WTC11 (cell line): Measurements from ENCODE around the gene PDE4B. TPM values are rescaled to one million over a fixed set of nuclear protein-coding genes. Genes with fewer than 3 reads are reported as not detected.

ENCODE experiments used
- ATAC-seq: fragments of 200-7000 bp; cut with Tn5 transposase; 2 replicates; pipeline ENCODE4 v1.10.0; 2021; ENCODE audit warnings: mild to moderate bottlenecking, moderate library complexity
- CTCF ChIA-PET: fragments of 300-600 bp; sonication (Branson Sonifier 250); formaldehyde crosslinking; loops from one replicate; lab custom pipeline; 2021; ENCODE audit warnings: antibody characterized with exemption; lab: Charles Lee
- POLR2A ChIA-PET: fragments of 350-600 bp; sonication (Branson Sonifier 250); formaldehyde crosslinking; loops from one replicate; lab custom pipeline; 2021; ENCODE audit warnings: antibody characterized with exemption; lab: Charles Lee
- DNase-seq: peaks from one replicate; pipeline ENCODE4 v3.0.0; 2021; ENCODE audit warnings: low spot score
- H3K27ac Mint-ChIP-seq: 2 replicates; pipeline ENCODE4 v1.8.0; 2021; ENCODE audit warnings: mixed read lengths
- H3K27me3 Mint-ChIP-seq: 2 replicates; pipeline ENCODE4 v1.8.0; 2021; ENCODE audit warnings: low read depth, mild to moderate bottlenecking, moderate library complexity, mixed read lengths
- H3K36me3 Mint-ChIP-seq: 2 replicates; pipeline ENCODE4 v1.8.0; 2021; ENCODE audit warnings: mixed read lengths
- H3K4me1 Mint-ChIP-seq: 2 replicates; pipeline ENCODE4 v1.8.0; 2022; ENCODE audit warnings: mixed read lengths
- H3K4me3 Mint-ChIP-seq: 2 replicates; pipeline ENCODE4 v1.8.0; 2021; ENCODE audit warnings: mild to moderate bottlenecking, moderate library complexity, mixed read lengths
- H3K9me3 Mint-ChIP-seq: 2 replicates; pipeline ENCODE4 v1.8.0; 2021; ENCODE audit warnings: mixed read lengths
- ATF1 ChIP-seq: sonication (generic); formaldehyde crosslinking; IDR thresholded peaks from 2 replicates; pipeline ENCODE4 v1.8.1; 2023; ENCODE audit warnings: mild to moderate bottlenecking, moderate library complexity, missing genetic modification reagents
- CBFB ChIP-seq: sonication (generic); formaldehyde crosslinking; IDR thresholded peaks from 2 replicates; pipeline ENCODE4 v1.8.1; 2022; ENCODE audit warnings: mild to moderate bottlenecking, low read depth, missing genetic modification reagents
- CREM ChIP-seq: sonication (generic); formaldehyde crosslinking; IDR thresholded peaks from 2 replicates; pipeline ENCODE4 v1.8.1; 2022; ENCODE audit warnings: mild to moderate bottlenecking, missing genetic modification reagents, moderate library complexity
- FOXK1 ChIP-seq: sonication (generic); formaldehyde crosslinking; IDR thresholded peaks from 2 replicates; pipeline ENCODE4 v1.8.0; 2022; ENCODE audit warnings: mild to moderate bottlenecking, moderate library complexity, missing genetic modification reagents
- MYBL2 ChIP-seq: sonication (generic); formaldehyde crosslinking; IDR thresholded peaks from 2 replicates; pipeline ENCODE4 v1.8.1; 2023; ENCODE audit warnings: mild to moderate bottlenecking, moderate library complexity, missing genetic modification reagents
- NFATC4 ChIP-seq: fragments of 250-450 bp; sonication (Bioruptor Pico); IDR thresholded peaks from 2 replicates; pipeline ENCODE4 v1.9.0; 2021; ENCODE audit warnings: mild to moderate bottlenecking
- SMAD4 ChIP-seq: sonication (generic); formaldehyde crosslinking; IDR thresholded peaks from 2 replicates; pipeline ENCODE4 v1.8.0; 2022; ENCODE audit warnings: mild to moderate bottlenecking, missing genetic modification reagents
- ZNF416 ChIP-seq: fragments of 250-450 bp; sonication (Bioruptor Pico); IDR thresholded peaks from 2 replicates; pipeline ENCODE4 v1.9.0; 2021; ENCODE audit warnings: mild to moderate bottlenecking, inconsistent platforms
- total RNA-seq: library from RNA; stranded (reverse); gene quantifications from 3 replicates; pipeline ENCODE4 v1.2.3, GENCODE V29; 2021
- TF ChIP-seq, protein P1 (sequence below): sonication (generic); formaldehyde crosslinking; IDR thresholded peaks from 2 replicates; pipeline ENCODE4 v1.8.0; 2023; ENCODE audit warnings: missing genetic modification reagents, mild to moderate bottlenecking, borderline replicate concordance
- TF ChIP-seq, protein P2 (sequence below): sonication (generic); formaldehyde crosslinking; conservative IDR thresholded peaks from 2 replicates; pipeline ENCODE4 v1.8.1; 2023; ENCODE audit warnings: mild to moderate bottlenecking, low read depth, missing genetic modification reagents, moderate library complexity
- TF ChIP-seq, protein P3 (sequence below): fragments of 250-450 bp; sonication (Bioruptor Pico); IDR thresholded peaks from 2 replicates; pipeline ENCODE4 v1.9.0; 2021; ENCODE audit warnings: moderate library complexity, mild to moderate bottlenecking, inconsistent platforms, borderline replicate concordance
- TF ChIP-seq, protein P4 (sequence below): sonication (generic); formaldehyde crosslinking; IDR thresholded peaks from 2 replicates; pipeline ENCODE4 v1.8.0; 2022; ENCODE audit warnings: mild to moderate bottlenecking, missing genetic modification reagents
- TF ChIP-seq, protein P5 (sequence below): sonication (generic); formaldehyde crosslinking; IDR thresholded peaks from 2 replicates; pipeline ENCODE4 v1.8.0; 2022; ENCODE audit warnings: mild to moderate bottlenecking, missing genetic modification reagents

Gene PDE4B
- total RNA-seq, 1 experiment from 2014 or later, result 8.0 TPM

DNA sequence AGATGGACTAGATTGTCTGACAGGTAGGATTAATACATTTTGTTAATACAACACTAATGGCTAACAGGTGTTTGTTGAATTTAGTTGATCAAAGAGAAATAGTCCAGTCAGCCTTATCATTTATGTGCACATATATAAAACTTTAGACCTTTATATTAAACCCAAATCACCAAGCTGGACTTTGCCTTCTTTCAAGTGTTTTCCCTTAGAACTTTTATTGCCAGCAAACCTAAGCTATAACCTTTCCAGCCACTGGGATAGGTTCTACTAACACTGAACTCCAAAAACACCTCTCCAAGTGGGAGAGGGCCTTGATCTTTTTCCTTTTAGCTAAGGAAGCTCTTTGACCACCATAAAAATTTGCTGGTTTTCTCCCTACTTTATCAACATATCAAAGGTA, 345.9 kb downstream of the PDE4B start (continued):
- TF ChIP-seq, protein P1, sequence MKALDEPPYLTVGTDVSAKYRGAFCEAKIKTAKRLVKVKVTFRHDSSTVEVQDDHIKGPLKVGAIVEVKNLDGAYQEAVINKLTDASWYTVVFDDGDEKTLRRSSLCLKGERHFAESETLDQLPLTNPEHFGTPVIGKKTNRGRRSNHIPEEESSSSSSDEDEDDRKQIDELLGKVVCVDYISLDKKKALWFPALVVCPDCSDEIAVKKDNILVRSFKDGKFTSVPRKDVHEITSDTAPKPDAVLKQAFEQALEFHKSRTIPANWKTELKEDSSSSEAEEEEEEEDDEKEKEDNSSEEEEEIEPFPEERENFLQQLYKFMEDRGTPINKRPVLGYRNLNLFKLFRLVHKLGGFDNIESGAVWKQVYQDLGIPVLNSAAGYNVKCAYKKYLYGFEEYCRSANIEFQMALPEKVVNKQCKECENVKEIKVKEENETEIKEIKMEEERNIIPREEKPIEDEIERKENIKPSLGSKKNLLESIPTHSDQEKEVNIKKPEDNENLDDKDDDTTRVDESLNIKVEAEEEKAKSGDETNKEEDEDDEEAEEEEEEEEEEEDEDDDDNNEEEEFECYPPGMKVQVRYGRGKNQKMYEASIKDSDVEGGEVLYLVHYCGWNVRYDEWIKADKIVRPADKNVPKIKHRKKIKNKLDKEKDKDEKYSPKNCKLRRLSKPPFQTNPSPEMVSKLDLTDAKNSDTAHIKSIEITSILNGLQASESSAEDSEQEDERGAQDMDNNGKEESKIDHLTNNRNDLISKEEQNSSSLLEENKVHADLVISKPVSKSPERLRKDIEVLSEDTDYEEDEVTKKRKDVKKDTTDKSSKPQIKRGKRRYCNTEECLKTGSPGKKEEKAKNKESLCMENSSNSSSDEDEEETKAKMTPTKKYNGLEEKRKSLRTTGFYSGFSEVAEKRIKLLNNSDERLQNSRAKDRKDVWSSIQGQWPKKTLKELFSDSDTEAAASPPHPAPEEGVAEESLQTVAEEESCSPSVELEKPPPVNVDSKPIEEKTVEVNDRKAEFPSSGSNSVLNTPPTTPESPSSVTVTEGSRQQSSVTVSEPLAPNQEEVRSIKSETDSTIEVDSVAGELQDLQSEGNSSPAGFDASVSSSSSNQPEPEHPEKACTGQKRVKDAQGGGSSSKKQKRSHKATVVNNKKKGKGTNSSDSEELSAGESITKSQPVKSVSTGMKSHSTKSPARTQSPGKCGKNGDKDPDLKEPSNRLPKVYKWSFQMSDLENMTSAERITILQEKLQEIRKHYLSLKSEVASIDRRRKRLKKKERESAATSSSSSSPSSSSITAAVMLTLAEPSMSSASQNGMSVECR (CRISPR knock-in tag), result no peak
- TF ChIP-seq ZNF416 (CRISPR knock-in tag) (no peak), CBFB (CRISPR knock-in tag) (no peak), NFATC4 (CRISPR knock-in tag) (no peak)
- TF ChIP-seq, protein P2, sequence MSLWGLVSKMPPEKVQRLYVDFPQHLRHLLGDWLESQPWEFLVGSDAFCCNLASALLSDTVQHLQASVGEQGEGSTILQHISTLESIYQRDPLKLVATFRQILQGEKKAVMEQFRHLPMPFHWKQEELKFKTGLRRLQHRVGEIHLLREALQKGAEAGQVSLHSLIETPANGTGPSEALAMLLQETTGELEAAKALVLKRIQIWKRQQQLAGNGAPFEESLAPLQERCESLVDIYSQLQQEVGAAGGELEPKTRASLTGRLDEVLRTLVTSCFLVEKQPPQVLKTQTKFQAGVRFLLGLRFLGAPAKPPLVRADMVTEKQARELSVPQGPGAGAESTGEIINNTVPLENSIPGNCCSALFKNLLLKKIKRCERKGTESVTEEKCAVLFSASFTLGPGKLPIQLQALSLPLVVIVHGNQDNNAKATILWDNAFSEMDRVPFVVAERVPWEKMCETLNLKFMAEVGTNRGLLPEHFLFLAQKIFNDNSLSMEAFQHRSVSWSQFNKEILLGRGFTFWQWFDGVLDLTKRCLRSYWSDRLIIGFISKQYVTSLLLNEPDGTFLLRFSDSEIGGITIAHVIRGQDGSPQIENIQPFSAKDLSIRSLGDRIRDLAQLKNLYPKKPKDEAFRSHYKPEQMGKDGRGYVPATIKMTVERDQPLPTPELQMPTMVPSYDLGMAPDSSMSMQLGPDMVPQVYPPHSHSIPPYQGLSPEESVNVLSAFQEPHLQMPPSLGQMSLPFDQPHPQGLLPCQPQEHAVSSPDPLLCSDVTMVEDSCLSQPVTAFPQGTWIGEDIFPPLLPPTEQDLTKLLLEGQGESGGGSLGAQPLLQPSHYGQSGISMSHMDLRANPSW (CRISPR knock-in tag), result no peak
- TF ChIP-seq, protein P3, sequence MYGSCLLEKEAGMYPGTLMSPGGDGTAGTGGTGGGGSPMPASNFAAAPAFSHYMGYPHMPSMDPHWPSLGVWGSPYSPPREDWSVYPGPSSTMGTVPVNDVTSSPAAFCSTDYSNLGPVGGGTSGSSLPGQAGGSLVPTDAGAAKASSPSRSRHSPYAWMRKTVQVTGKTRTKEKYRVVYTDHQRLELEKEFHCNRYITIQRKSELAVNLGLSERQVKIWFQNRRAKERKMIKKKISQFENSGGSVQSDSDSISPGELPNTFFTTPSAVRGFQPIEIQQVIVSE (CRISPR knock-in tag), result no peak

DNA sequence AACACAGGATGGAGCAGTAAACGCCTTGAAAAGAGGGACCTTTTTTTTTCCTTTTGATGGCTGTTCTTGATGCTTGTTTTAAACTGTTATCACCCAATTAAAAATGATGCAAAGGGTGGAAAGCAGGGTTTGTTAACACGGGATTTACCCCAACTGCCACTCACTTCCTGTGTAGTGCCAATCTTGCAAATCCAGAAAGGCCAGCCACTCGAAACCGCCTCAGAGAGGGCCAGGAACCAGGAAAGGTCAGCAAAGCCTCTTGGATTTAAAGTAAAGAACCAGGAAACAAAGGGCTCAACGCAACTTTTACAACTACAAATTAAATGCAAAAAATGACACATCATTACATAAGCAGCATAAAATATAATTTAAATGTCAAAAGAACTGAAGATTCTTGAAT, 347.4 kb downstream of the PDE4B start:
- no peaks in the 10 kb centered on the region for H3K36me3 Mint-ChIP-seq
- ATAC-seq, result no peak
- H3K27me3 Mint-ChIP-seq, result no peaks in the 10 kb centered on the region
- DNase-seq, result no peak
- TF ChIP-seq FOXK1 (CRISPR knock-in tag) (no peak), SMAD4 (CRISPR knock-in tag) (no peak), ATF1 (no peak), MYBL2 (CRISPR knock-in tag) (no peak), CREM (CRISPR knock-in tag) (no peak)
- TF ChIP-seq, protein P4, sequence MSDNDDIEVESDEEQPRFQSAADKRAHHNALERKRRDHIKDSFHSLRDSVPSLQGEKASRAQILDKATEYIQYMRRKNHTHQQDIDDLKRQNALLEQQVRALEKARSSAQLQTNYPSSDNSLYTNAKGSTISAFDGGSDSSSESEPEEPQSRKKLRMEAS (CRISPR knock-in tag), result no peak
- TF ChIP-seq, protein P5, sequence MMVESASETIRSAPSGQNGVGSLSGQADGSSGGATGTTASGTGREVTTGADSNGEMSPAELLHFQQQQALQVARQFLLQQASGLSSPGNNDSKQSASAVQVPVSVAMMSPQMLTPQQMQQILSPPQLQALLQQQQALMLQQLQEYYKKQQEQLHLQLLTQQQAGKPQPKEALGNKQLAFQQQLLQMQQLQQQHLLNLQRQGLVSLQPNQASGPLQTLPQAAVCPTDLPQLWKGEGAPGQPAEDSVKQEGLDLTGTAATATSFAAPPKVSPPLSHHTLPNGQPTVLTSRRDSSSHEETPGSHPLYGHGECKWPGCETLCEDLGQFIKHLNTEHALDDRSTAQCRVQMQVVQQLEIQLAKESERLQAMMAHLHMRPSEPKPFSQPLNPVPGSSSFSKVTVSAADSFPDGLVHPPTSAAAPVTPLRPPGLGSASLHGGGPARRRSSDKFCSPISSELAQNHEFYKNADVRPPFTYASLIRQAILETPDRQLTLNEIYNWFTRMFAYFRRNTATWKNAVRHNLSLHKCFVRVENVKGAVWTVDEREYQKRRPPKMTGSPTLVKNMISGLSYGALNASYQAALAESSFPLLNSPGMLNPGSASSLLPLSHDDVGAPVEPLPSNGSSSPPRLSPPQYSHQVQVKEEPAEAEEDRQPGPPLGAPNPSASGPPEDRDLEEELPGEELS (CRISPR knock-in tag), result no peak
- TF ChIP-seq, protein P2 (CRISPR knock-in tag), result no peak
- TF ChIP-seq, all 79 proteins: peak for 0
- ChIA-PET POLR2A (no interaction called here), CTCF (interaction anchor here (1.7 kb wide), 1 partner anchor 102 kb away, joined by 3 read pairs; no protein-coding TSS in a partner anchor)
- no peaks in the 10 kb centered on the region for H3K4me1 Mint-ChIP-seq
- H3K9me3 Mint-ChIP-seq, result no peaks in the 10 kb centered on the region
- H3K4me3 Mint-ChIP-seq, result no peak overlapping the region
- no peak overlapping the region for H3K27ac Mint-ChIP-seq
